GM21360 (cell line): ENCODE data around the gene TMEM131L.
"Not testable (repeated sequence)": the region's sequence is repeated elsewhere in the genome, so short reads cannot be mapped to it uniquely, and the experiment has no call there.

Experiments
- ATAC-seq: cut with Tn5 transposase; IDR thresholded peaks from one replicate; pipeline ENCODE4 v1.9.1; 2021; ENCODE audit warnings: mild to moderate bottlenecking, moderate library complexity; ENCODE audit not compliant: unreplicated experiment

Gene TMEM131L

DNA sequence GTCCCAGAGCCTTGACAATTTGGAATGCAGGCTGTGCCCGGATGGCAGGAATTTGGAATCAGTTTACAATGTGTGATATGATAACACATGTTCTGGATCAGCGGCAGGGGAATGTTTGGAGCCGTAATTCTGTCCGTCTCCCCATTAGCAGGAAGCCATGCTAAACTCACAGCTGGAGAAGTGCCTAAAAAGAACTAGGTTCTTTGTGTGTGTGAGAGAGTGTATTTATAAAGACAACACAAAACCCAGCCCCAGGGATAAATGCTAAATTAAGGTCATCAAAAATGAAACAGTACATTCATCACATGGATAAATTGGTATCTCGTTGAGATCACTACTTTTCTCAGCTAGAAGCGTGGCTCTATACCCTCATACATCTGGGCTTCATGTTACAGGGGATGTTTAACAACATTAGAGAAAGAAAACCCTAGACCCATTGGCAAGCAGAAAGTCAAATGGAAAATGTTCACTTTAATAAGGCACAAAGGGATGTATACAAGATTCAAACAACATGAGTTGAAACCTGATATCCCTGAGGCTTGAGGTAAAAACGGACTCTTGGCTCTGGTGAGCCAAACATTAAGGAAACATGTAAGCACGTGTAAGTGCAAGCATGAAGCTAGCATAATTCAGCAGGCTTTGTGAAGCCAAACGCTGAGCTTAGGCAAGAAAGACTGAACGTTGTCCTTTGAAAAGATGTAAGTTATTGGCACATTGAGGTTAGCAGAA is 18.0 kb upstream of the TMEM131L start:
- ATAC-seq = no peak

DNA sequence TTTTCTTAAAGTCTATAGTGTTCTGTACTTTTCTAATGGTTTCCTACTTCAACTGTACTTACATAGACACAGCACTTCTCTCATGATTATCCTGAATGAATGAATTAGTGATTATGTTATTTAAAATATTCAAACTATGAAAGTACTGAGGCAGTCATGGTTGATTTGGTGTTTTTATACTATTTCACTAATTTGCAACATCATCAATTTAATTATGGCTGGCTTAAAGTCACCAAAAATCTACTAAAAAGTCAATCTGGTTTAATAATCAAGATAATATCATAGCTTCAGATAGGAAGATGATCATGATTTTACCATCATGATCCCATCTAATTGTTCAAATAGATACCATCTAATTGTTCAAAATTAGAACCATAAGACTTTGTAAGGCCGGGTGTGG is 16.8 kb upstream of the TMEM131L start:
- ATAC-seq = no peak

DNA sequence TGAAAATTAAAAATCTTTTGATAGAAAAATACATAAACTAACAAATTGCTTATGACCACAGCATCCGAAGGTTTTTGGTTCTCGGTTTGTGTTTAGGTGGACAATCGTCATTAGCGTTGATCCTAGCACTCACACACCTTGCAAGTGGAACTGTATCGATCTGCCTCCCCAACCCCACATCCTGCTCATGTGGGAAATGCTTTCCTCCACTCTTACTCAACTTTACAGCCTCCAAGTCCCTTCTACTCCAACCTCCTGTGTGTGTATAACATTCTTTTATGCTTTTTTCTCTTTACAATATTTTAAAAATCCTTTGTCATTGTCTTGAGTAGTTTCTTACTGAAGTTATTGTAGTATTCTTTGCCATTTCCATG is 15.6 kb upstream of the TMEM131L start:
- no peak for ATAC-seq

DNA sequence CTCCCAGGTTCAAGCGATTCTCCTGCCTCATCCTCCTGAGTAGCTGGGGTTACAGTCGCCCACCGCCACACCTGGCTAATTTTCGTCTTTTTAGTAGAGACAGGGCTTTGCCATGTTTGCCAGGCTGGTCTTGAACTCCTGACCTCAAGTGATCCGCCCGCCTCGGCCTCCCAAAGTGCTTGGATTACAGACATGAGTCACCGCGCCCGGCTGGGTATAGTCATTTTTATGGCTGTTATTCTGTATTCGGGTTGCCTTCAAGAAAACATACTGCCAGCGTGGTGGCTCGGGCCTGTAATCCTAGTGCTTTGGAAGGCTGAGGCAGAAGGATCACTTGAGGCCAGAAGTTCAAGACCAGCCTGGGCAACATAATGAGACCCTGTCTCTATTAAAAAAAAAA is 15.0 kb upstream of the TMEM131L start:
- ATAC-seq = not testable (repeated sequence)

DNA sequence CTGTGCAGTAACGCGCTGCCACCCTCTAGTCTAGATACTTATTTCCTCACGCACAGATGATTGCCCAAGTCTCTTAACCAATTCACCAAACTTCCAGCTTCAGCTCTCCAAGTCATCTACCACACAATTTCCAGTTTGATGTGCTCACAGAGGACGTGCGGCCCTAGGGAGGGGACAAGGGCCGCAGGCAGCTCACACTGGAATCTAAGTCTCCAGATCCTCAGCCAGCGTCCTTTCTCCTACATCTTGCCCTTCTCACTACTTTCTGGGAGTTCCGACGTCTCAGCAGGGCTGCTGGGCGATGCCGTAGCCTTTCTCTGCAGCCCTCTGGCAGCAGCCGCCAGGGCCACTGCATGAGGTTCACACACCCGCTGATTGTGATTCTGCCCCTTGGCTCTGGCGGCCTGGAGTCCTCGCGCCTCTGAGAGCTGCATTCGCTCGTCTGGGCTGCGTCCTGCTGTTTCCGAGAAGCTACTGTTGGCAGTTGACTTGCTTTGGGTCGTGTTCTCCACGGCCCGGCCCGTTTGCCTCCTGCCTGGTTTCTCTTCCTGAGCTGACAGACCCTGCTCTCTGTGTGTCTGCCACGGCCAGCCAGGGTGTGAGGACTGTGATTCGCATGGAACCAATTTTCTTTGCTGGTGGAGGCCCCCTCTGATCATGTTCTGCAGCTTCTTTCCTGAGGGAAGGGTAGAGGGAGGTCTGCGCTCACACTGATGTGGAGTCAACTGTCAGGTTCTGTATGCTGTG is 14.1 kb upstream of the TMEM131L start:
- no peak for ATAC-seq

DNA sequence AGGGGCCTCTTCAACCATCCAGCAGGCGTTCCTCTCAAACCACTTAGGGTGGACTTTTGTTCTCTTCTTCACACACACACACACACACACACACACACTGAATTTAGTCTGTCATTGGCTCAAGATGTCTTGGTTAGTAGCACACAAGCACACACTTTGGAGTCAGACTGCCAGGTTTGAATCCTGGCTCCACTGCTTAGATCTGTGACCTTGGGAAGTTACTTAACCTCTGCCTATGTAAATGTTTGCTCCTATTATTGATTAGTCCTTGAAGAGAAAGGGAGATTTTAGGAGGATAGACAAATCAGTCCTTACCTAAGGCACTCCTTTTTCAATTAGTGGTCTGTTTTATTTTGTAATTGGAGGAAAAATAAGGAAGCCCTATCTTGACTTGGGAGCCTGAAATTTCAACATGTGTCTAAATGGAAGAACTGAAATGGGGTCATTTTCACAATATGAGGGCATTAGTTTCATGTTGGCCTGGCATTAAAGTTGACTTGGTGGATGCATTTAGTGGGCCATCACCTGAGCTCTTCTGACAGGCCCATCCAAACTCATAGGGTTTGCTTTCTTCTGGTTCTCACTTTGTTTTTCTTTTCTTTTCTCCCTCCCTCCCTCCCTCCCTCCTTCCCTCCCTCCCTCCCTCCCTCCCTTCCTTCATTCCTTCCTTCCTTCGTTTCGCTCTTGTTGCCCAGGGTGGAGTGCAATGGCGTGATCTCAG is 13.3 kb upstream of the TMEM131L start:
- ATAC-seq = no peak

DNA sequence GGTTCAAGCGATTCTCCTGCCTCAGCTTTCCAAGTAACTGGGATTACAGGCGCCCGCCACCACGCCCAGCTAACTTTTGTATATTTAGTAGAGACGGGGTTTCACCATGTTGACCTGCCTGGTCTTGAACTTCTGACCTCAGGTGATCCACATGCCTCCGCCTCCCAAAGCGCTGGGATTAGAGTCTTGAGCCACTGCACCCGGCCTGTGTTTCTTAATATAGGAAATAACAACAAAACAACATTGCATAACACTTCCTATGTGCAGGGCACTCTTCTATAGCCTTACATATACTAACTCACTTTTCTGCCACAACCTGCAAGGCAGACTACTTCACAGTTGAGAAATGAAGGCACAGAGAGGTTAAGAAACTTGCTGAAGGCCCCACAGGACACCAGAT is 12.8 kb upstream of the TMEM131L start:
- no peak for ATAC-seq

DNA sequence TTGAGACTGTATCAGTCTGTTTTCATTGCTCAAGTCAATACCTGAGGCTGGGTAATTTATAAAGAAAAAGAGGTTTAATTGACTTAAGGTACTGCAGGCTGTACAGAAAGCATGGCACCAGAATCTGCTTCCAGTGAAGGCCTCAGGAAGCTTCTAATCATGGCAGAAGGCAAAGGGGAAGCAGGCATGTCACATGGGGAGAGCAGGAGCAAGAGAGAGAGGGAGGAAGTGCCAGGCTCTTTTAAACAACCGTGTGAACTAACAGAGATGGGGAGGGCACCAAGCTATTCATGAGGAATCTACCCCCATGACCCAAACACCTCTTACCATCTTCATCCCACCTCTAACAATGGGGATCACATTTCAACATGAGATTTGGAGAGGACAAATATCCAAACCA is 7.2 kb upstream of the TMEM131L start:
- no peak for ATAC-seq

DNA sequence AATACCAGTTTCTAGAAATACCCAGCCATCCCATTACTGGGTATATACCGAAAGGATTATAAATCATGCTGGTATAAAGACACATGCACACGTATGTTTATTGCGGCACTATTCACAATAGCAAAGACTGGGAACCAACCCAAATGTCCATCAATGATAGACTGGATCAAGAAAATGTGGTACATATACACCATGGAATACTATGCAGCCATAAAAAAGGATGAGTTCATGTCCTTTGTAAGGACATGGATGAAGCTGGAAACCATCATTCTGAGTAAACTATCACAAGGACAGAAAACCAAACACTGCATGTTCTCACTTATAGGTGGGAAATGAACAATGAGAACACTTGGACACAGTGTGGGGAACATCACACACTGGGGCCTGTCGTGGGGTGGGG is 4.6 kb upstream of the TMEM131L start:
- not testable (repeated sequence) for ATAC-seq

DNA sequence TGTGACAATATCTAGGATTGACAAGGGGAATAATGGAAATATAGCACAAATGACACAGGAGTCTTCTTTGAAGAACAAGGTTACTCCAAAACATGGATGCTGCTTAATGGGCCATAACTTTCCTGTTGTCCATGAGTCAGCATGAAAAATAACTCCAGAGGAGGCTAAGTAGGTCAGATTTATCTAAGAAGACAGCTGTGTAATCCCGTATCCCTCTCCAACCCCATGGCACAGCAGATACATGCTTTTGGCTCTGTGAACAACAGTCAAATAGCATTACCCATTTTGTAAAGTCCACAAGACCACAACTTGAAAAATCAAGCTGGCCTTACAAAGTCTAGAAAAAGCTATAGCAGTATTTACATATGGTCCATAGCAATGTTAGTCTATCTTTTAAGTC is 2.1 kb upstream of the TMEM131L start:
- ATAC-seq = no peak

DNA sequence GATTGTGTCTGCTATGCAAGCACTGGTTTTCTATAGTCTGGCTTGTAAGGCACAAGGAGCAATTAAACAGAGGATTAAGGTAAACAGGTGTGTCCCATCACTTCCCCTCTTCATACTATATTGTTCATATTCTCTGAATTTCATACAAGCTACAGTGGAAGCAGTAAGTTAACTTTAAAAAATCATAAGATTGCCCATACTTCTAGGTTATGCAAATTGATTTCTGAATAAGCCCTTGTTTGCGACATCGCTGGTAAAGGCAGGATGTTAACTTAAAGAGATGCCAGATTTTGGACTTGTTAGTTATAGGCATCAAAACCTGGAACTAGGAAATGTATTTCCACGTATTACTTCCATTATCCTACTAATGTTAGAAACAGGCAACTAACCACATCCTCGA is 1.0 kb upstream of the TMEM131L start:
- ATAC-seq = no peak

DNA sequence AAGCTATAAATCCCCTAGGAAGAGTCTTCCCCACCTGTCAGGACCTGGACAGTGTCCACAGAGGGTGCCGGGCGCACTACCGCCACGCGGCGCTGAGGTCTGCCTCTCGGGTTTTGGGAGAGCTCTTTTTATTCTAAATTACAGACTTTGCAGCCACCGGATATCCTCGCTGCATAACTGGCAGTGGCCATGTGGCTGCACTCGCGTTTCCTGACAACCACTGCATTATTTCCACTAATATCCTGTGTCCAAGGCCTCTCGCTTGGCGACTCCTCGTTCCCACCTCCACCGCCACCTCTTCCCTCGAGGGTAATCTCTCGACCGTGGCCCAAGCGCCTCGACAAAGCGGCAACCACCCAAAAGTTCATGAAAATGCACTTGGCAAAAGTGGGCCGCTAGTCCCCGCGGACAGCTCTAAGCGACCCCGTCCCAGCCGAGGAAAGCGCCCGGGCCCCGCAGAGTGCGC is 512 bp upstream of the TMEM131L start:
- ATAC-seq = peak; percentile 1

DNA sequence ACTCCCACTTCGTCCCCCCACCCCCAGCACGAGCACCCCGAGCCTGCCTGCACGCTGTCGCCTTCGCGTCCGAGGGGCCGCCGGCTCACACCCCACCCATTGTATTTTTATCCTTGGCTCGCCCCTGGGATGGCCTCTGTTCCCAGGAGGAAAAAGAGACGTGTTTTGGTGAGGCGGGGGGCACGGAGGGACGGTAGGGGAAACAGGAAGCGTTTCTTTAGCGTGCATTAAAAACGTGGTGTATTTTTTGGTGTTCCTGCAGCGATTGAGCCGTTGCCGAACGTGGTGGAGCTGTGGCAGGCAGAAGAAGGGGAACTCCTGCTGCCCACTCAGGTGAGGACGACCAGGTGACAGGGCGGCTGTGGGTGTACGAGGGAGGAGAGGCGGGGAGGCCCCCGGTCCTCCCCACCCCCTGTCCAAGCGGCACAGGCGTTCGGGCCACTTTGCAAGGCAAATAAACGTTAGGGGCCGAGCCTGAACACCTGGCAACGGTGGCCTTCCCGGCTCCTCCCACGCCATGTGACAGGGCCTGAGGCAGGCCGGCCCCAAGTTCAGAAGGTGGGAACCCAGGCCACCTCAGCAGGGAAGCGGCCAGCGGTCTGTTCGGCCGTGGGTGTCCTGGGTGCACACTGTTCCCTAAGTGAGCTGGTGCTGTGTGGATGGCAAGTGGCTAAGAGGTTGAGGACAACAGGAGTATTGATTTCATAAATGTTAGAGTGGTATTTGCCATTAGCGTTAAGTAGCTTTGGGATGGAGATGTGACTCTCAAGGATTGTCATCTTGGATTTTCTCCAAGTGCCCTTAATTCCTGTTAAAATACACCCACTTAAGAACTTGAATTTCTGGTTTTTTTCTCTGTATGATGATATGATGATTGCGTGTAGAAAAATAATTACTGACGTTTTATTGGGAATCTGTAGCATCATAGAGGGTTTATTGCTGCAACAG is 1.1 kb downstream of the TMEM131L start:
- peak; percentile 51 for ATAC-seq

DNA sequence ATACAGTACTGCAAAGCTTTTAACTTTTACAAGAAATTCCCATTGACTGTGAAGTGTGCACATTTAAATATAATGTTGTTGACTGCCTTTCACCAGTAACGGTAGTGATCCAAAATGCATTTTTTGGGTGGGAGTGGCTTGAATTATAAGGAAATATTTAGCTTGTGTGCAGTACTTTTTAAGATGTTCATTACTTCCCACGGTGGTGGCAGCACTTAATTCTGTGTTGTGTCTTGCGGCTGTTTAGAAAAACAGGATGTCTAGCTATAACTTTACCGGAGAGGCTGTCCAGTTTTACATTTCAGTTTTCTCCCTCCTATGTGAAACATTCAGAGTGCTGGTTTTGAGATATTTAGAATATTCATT is 1.7 kb downstream of the TMEM131L start:
- no peak for ATAC-seq

DNA sequence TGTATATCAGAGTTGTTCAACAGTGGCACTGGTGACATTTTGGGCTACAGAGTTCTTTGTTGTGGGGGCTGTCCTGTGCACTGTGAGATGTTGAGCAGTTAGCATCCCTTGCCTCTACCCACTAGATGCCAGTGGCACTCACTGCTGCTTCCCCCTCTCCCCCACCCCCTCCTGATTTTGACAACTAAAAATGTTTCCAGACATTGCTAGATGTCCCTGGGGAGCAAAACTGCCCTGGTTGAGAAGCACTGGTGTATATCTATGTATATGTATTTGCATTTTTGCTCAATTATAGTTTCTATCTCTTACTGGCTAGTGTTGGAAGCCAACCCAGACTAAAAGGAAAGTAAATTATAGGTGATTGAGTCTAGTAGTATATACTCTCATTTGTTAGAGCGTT is 2.4 kb downstream of the TMEM131L start:
- peak; percentile 16 for ATAC-seq

DNA sequence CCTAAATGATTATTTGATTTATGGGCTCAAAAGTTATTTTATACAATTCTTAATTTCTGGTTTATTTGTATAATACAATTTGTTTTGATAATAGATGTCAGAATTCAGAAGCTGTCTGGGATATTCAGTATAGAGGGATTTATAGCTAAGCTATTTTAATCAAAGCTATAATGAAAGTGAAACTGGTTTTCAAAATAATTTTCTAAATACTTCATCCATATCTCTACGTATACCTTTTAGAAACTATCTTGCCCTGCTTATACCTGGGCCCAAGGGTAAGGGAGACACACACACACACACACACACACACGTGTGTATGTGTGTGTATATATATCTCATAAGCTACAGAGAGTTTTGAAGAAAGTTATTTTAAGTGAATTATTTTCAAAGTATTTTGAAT is 2.9 kb downstream of the TMEM131L start:
- ATAC-seq = no peak

DNA sequence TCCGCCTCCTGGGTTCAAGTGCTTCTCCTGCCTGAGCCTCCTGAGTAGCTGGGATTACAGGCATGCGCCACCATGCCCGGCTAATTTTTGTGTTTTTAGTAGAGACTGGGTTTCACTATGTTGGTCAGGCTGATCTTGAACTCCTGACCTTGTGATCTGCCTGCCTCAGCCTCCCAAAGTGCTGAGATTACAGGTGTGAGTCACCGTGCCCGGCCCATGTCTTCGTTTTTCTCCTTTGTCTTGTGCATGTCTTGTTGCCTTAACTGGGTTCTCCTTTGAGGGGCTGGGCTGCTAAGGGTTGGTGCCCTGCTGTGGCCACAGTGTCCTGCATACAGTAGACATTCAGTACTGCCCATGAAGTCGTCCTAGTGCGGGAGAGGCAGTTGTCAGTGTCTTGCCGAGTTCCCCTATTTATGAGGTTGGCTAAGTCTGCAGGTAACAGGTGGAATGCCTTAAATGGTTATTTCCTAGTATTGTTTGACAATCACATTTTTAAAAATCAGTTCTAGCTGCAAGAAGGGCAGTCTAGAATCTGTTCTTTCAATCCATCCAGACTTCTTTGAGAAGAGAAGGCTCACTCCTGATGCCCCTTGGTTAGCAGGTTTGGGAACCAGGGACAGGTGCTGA is 5.0 kb downstream of the TMEM131L start:
- ATAC-seq = not testable (repeated sequence)

DNA sequence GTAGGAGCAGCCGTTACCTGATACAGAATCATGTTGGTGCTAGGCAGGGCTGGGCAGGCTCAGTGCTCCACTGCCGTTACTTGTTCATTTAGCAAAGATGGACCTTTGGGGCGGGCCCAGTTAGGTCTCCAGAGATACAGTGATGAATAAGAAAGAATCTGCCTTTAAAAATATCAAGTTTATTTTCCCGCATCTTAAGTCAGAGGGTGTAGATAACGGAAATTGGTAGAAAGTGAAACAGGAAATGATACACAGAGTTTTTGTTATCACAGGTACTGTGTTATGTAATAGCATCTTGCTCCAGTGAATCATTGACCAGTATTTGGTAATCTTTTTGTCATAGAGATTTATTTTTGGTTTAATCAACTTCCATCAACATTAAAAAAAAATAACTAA is 5.5 kb downstream of the TMEM131L start:
- no peak for ATAC-seq

DNA sequence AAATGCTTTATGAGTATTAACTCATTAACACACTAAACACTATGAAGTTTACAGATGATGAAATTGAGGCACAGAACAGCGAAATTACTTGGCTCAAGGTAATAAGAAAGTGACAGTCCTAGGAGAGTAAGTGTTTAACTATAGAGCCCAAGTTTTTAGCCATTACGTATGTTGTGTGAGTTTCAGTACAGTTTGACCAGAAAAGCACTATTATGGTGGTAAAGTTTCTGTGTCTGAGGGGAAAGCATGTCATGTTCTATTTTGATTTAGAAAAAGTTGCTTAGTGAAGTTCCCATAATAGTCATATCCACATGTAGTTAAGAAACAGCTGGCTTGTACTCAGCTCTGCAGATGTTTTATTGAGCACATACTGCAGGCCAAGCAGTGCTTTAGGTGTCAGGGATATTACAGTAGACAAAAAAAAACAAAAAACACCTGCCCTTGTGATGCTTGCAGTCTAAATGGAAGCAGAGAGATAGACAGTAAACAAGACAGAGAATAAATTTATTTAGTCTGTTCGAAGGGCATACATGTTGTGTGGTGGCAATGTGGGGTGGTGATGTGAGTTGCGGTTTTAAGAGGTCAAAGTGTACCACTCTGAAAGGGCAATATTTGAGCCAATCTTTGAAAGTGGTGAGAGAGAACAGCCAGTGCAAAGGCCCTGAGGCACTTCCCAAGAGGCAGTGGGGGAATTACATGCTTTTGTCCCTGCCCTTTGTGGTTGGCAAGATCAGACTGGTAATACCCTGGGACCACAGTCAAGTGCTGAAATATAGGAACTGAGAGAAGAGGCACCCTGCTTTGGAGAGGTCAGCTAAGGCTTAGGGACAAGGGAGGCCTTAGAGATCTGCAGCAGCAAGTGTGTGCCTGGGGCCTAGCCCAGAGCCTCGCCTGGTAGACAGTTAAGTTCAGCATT is 6.2 kb downstream of the TMEM131L start:
- peak; percentile 37 for ATAC-seq
